ENCODE data around the gene TLCD3B.

Gene TLCD3B

DNA sequence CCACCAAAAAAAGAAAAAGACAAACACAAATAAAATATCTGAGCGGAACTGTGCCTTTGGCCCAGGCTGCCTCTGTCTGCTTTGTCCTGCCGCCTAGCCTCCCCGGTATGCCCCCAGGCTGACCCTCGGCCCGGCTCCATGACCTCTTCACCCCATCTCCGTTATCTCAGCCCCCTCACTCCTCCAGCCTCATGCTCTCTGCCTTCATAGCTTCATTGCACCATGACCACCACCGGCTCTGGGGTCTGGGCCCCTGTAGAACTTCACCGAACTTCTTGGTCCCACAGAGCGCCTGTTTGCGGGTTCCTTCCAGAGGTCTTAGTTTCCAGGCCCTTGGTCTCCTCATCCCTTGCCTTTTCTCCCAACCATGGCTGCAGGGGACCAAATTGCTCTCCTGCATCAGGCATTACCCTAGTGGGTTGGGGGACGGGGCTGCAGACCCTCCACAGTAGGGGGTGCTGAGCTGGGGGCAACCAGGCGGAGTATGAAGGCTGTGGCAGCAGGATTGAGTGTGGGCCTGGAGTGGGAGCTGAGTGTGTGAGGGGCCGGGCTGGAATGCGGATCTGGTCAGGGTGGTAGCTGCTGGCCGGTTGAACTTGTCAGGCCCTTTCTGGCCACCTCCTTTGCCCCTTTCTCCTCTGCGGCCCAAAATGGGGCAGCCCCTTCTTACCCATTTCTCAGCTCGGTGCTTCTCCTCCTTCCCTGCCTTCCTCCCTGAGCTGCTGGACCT lies 42.6 kb downstream of the TLCD3B start:
- DNase-seq (ENCODE audit: low spot score): no peak

- no peak for DNase-seq (ENCODE audit: low spot score)
These were observed 43.5 kb downstream of the TLCD3B start for GRCh38 chr16:29987371-29988085.

DNA sequence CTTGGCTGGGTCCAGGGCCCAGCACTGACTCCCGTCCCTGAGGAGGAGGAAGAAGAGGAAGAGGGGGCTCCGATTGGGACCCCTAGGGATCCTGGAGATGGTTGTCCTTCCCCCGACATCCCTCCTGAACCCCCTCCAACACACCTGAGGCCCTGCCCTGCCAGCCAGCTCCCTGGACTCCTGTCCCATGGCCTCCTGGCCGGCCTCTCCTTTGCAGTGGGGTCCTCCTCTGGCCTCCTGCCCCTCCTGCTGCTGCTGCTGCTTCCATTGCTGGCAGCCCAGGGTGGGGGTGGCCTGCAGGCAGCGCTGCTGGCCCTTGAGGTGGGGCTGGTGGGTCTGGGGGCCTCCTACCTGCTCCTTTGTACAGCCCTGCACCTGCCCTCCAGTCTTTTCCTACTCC lies 44.1 kb downstream of the TLCD3B start:
- no peak for DNase-seq (ENCODE audit: low spot score)

- no peak for DNase-seq (ENCODE audit: low spot score)
These were observed 44.8 kb downstream of the TLCD3B start for GRCh38 chr16:29986231-29986630.

DNA sequence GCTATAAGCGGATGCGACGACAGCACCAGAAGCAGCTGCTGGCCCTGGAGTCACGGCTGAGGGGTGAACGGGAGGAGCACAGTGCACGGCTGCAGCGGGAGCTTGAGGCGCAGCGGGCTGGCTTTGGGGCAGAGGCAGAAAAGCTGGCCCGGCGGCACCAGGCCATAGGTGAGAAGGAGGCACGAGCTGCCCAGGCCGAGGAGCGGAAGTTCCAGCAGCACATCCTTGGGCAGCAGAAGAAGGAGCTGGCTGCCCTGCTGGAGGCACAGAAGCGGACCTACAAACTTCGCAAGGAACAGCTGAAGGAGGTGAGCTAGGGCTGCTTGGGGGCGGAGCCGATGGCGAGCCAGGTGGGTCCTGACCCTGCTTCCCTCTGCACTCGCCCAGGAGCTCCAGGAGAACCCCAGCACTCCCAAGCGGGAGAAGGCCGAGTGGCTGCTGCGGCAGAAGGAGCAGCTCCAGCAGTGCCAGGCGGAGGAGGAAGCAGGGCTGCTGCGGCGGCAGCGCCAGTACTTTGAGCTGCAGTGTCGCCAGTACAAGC lies 45.7 kb downstream of the TLCD3B start:
- no peak for DNase-seq (ENCODE audit: low spot score)

DNA sequence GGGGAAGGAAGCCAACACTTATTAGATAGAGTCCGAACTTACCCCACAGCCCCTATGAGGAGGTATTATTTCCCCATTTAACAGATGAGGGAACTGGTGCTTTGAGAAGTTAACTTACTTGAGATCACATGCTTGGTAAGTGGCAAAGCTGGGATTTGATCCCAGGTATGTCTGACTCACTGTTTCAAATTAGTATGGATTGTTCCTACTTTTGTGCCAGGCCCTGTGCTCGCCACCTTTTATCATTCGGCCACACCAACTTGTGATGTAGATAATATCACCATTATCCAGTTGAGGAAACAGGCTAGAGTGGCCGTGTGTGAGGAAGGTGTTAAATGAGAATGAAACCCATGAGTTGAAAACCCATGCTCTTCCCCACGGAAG lies 46.3 kb downstream of the TLCD3B start:
- no peak for DNase-seq (ENCODE audit: low spot score)

- no peak for DNase-seq (ENCODE audit: low spot score)
These were observed 46.8 kb downstream of the TLCD3B start for GRCh38 chr16:29984137-29984763.

- no peak for DNase-seq (ENCODE audit: low spot score)
These were observed 47.5 kb downstream of the TLCD3B start for GRCh38 chr16:29983420-29984136.

GRCh38 chr16:29982560-29983419 lies 48.3 kb downstream of the TLCD3B start:
- no peak for DNase-seq (ENCODE audit: low spot score)

- DNase-seq (ENCODE audit: low spot score): no peak
These were observed 52.4 kb downstream of the TLCD3B start for GRCh38 chr16:29978564-29979270.

DNA sequence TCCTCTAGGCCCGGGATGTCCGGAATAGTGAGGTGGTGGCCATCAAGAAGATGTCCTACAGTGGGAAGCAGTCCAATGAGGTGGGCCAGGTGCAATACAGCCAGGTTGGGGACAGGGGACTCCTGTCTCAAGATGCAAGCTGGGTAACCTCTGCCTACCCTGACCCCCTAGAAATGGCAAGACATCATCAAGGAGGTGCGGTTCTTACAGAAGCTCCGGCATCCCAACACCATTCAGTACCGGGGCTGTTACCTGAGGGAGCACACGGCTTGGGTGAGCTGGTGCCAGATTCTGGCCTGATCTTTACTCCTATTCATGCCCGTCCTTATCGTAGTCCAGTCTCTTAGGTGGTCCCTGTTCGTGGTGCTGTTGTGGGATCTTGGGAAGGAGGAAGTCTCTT lies 53.0 kb downstream of the TLCD3B start:
- no peak for DNase-seq (ENCODE audit: low spot score)

GRCh38 chr16:29977063-29977825 lies 53.8 kb downstream of the TLCD3B start:
- DNase-seq (ENCODE audit: low spot score): peak; percentile 52

DNA sequence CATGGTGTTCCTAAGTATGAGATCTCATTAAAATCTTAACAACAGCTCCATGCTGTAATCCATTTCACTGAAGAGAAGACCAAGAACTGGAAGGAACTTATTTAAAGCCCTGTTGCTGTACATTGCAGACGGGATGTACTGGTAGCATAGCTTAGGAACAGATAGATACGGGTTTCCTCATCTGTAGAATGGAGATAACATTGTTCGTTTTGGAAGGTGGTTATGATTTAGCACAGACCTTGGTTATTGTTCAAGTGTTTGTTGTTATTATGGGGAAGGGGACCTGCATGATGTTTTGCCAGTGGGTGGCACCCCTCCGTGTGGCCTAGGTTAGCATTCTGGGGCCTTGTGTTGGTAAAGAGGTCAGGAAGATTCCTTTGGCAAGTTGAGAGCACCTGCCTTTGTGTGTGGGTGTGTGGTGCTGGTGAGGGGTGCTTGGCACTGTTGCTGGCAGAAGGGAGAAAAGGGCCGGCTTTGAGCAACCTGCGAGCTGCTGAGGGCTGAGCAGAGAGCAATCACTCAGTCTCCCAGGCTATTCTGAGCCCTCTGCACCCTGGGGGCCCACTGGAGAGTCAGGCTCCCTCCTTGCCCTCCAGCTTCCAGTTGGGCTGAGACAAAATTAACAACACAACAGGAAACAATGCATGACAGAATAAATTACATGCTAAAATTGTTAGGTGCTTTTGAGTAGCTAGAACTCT lies 55.1 kb downstream of the TLCD3B start:
- no peak for DNase-seq (ENCODE audit: low spot score)

DNA sequence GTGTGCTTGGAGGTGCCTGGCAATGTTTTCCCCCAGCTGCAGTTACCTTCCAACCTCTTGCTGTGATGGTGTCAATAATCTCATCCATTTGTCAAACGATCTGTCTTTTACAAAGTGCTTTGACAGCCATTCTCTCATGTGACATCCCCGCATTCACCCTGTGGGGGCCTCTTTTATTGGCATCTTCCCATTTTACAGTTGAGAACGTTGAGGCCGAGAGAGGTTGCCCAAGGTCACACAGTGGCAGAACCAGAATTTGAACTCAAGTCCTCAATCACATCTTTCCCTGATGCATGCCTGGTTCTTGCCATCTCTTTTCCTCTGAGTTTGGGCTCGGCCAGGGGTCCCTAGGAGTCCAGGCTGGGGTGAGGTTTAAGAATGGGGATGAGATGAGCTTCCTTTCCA lies 55.9 kb downstream of the TLCD3B start:
- DNase-seq (ENCODE audit: low spot score): no peak

All from kidney capillary endothelial cell (primary cell).